A673 (cell line): ENCODE measurements around the gene JMJD8. TPM values are rescaled to one million over a fixed set of nuclear protein-coding genes. Genes with fewer than 3 reads are reported as not detected.

Experiments used
- BruUV-seq: library from RNA; stranded (reverse); fragments of 400-500 nt; replicated peaks from 2 replicates; lab custom pipeline; 2021; lab: Mats Ljungman, UMichigan
- CTCF ChIA-PET: fragments of 300-600 bp; sonication (Branson Sonifier 250); formaldehyde crosslinking; loops from one replicate; lab custom pipeline; 2022; ENCODE audit warnings: antibody characterized with exemption; lab: Charles Lee
- POLR2A ChIA-PET: fragments of 300-600 bp; sonication (Branson Sonifier 250); formaldehyde crosslinking; loops from one replicate; lab custom pipeline; 2022; ENCODE audit warnings: antibody characterized with exemption; ENCODE audit not compliant: low non-redundant PET; lab: Charles Lee
- DNase-seq: peaks from one replicate; pipeline ENCODE4 v3.0.0-alpha.2; 2015; ENCODE audit warnings: low spot score
- H3K27ac ChIP-seq: fragments of 200-600 bp; sonication (generic); 2 replicates; pipeline ENCODE4 v1.5.1; 2016; ENCODE audit warnings: mixed run types, low read depth, mild to moderate bottlenecking, mixed read lengths, antibody characterized with exemption, low read length; ENCODE audit not compliant: poor library complexity, severe bottlenecking
- H3K27me3 ChIP-seq: fragments of 200-600 bp; sonication (generic); replicated peaks from 2 replicates; pipeline ENCODE4 v1.6.1; 2017; ENCODE audit warnings: mixed run types, low read depth, mild to moderate bottlenecking, mixed read lengths, antibody characterized with exemption, low read length; ENCODE audit not compliant: insufficient read depth, poor library complexity
- H3K36me3 ChIP-seq: fragments of 200-600 bp; sonication (generic); 2 replicates; pipeline ENCODE4 v1.6.1; 2016; ENCODE audit warnings: mixed run types, mild to moderate bottlenecking, mixed read lengths, antibody characterized with exemption, low read length; ENCODE audit not compliant: insufficient read depth, poor library complexity, severe bottlenecking
- H3K4me1 ChIP-seq: fragments of 200-600 bp; sonication (generic); 2 replicates; pipeline ENCODE4 v1.6.1; 2017; ENCODE audit warnings: mixed run types, mild to moderate bottlenecking, mixed read lengths, antibody characterized with exemption, low read length; ENCODE audit not compliant: insufficient read depth, poor library complexity, severe bottlenecking
- H3K4me3 ChIP-seq: fragments of 200-600 bp; sonication (generic); 2 replicates; pipeline ENCODE4 v1.5.1; 2016; ENCODE audit warnings: low read depth, mixed run types, mild to moderate bottlenecking, mixed read lengths, low read length; ENCODE audit not compliant: poor library complexity, severe bottlenecking
- H3K9me3 ChIP-seq: fragments of 200-600 bp; sonication (generic); 2 replicates; pipeline ENCODE4 v1.6.1; 2016; ENCODE audit warnings: mixed run types, low read depth, mild to moderate bottlenecking, mixed read lengths, antibody characterized with exemption, low read length; ENCODE audit not compliant: poor library complexity, severe bottlenecking
- EZH2 ChIP-seq: fragments of 200-600 bp; sonication (generic); IDR thresholded peaks from 2 replicates; pipeline ENCODE4 v1.6.1; 2017; ENCODE audit warnings: borderline replicate concordance, low read depth, mild to moderate bottlenecking, mixed read lengths, antibody characterized with exemption, low read length; ENCODE audit not compliant: poor library complexity, severe bottlenecking
- intact Hi-C: fragments of 100-400 bp; cut with micrococcal nuclease; formaldehyde crosslinking; loops from one replicate; pipeline ENCODE4 v1.10.0; 2022; ENCODE audit not compliant: unreplicated experiment
- total RNA-seq: library from RNA; stranded (reverse); gene quantifications from 2 replicates; pipeline ENCODE4 v1.2.3, GENCODE V29; 2021
- TF ChIP-seq, protein P1 (sequence below): fragments of 300-800, 200-600 bp; sonication (generic); conservative IDR thresholded peaks from 2 replicates; pipeline ENCODE4 v1.5.1; 2017; ENCODE audit warnings: low read depth, mild to moderate bottlenecking, antibody characterized with exemption, low read length, moderate library complexity, mixed read lengths

The JMJD8 gene
- total RNA-seq, 1 experiment from 2014 or later, result 87.1 TPM

DNA sequence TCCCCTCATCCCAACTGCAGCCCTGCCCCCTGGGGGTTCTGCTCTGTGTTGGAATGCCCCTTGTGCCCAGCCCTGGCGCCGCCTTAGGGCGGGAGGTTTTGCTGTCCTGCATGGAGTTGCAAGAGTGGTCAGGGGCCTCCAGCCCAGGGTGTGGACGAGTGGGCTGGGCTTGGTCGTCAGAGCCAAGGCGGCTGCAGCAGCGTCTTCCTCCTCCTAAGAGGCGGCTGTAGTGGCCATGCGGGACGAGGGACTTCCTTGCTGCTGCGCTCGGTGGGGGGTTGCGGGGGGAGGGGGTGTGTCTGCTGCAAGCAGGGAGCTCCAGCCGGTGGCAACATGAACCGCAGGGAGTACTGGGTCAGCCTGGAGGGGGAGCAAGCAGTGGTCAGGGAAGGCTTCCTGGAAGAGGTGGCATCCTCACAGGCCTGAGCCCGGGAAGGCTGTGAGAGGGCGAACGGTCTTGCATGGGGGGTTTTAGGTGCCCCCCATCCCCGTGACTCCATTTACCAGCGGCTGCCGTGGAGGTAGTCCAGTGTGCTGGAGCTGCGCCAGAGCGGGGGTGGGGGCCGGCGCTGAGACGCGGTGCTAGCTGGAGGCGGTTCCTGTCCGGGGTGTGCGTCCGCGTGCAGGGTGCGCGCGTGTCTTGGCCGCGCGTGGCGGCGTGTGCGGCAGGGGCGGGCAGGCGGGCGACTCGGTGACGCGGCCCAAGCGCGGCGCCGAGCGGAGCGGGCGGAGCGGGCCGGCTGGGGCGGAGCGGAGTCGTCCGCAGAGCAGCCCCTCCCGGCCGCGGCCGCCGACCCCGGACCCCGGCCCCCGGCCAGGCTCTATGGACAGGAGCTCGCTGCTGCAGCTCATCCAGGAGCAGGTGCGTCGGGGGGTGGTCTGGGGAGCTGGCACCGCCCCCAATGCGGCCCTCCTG, 8.9 kb downstream of the JMJD8 start, which contains the start of gene RHBDL1:
TSS of gene RHBDL1 (plus strand) at position 704 of the 916 bp plus-strand sequence. CDS start at position 824, 120 bp downstream.
- TF ChIP-seq, protein P1, sequence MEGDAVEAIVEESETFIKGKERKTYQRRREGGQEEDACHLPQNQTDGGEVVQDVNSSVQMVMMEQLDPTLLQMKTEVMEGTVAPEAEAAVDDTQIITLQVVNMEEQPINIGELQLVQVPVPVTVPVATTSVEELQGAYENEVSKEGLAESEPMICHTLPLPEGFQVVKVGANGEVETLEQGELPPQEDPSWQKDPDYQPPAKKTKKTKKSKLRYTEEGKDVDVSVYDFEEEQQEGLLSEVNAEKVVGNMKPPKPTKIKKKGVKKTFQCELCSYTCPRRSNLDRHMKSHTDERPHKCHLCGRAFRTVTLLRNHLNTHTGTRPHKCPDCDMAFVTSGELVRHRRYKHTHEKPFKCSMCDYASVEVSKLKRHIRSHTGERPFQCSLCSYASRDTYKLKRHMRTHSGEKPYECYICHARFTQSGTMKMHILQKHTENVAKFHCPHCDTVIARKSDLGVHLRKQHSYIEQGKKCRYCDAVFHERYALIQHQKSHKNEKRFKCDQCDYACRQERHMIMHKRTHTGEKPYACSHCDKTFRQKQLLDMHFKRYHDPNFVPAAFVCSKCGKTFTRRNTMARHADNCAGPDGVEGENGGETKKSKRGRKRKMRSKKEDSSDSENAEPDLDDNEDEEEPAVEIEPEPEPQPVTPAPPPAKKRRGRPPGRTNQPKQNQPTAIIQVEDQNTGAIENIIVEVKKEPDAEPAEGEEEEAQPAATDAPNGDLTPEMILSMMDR, result no peak
- TF ChIP-seq EZH2, result no peak
- peaks cover 16% of the 10 kb centered on the region for H3K4me1 ChIP-seq
- no TSS peak for BruUV-seq
- intact Hi-C loops, result no loop called here
- H3K9me3 ChIP-seq, result no peaks in the 10 kb centered on the region
- ChIA-PET POLR2A (no interaction called here), CTCF (interaction anchor here (0.6 kb wide), 1 partner anchor 174 kb away, joined by 9 read pairs; no protein-coding TSS in a partner anchor)
- no peak within 1 kb of the TSS for H3K27ac ChIP-seq
- H3K27me3 ChIP-seq, result no peaks in the 10 kb centered on the region
- H3K36me3 ChIP-seq, result peaks cover 34% of the 10 kb centered on the region
- peak; percentile 69 for DNase-seq
- H3K4me3 ChIP-seq, result peak within 1 kb of the TSS; percentile 43

DNA sequence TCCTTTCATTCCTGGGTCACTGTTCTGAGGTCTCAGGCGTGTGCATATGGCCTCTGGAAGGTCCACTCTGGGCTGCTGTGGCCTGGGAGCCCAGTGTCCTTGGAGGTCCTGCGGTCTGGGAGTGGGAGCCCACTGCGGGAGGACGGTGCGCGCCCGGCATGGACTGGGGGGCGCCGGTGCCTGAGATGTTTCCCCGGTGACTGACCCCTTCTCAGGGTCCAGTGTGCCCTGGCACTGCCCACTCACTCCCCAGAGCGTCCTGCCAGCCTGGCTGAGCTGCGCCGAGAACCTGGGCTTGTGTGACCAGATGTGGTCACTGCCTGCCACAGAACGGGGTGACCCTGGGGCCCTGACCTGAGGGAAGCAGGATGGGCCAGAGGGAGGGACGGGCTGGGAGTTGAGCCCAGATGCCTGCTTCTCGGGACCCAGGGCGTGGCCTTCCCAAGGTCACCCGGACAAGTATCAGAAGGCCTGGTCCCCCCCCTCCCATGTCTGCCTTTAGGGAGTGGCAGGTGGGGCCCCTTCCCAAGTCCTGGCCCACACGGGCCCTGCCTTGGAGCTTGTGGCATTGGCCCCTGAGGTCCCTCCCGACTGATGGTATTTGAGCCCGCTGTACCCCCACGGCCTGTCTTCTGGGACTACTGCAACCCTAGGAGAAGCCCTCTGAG, 9.8 kb downstream of the JMJD8 start:
- no peak for DNase-seq
- H3K9me3 ChIP-seq, result no peaks in the 10 kb centered on the region
- ChIA-PET POLR2A (no interaction called here), CTCF (no interaction called here)
- H3K4me3 ChIP-seq, result no peak overlapping the region
- intact Hi-C loops, result no loop called here
- peaks cover 13% of the 10 kb centered on the region for H3K4me1 ChIP-seq
- BruUV-seq, result no TSS peak
- H3K36me3 ChIP-seq, result peaks cover 43% of the 10 kb centered on the region
- H3K27ac ChIP-seq, result no peak overlapping the region
- H3K27me3 ChIP-seq, result no peaks in the 10 kb centered on the region
- no peak for TF ChIP-seq EZH2
- TF ChIP-seq, protein P1, result no peak

DNA sequence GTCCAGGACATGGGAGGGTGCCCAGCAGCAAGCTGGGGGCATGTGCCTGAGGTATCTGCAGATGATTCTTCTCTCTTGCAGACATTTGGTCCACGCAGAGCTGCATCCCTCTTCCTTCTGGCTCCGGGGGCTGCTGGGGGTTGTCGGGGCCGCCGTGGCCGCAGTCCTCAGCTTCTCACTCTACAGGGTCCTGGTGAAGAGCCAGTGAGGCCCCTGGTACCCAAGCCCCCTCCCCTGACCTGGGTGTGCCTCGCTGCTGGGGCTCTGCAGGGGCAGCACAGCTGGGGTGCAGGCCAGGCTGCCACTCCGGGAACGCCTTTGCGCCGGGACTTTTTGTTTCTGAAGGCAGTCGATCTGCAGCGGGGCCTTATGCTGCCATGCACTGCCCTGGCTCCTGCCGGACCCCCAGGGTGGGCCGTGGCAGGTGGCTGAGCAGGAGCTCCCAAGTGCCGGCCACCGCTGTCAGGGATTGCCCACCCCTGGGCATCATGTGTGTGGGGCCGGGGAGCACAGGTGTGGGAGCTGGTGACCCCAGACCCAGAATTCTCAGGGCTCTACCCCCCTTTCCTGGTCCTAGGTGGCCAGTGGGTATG, 10.6 kb downstream of the JMJD8 start:
- POLR2A ChIA-PET, result no interaction called here
- Histone ChIP-seq H3K36me3 (peaks cover 46% of the 10 kb centered on the region), H3K27me3 (no peaks in the 10 kb centered on the region)

More for the DNA sequence above, 10.6 kb downstream of the JMJD8 start:
- CTCF ChIA-PET, result no interaction called here
- DNase-seq, result no peak
- H3K4me1 ChIP-seq, result peaks cover 8% of the 10 kb centered on the region
- H3K4me3 ChIP-seq, result no peak overlapping the region
- TF ChIP-seq, protein P1, result no peak
- TF ChIP-seq EZH2, result no peak
- BruUV-seq, result TSS peak; percentile 36
- H3K27ac ChIP-seq, result no peak overlapping the region
- H3K9me3 ChIP-seq, result no peaks in the 10 kb centered on the region
- intact Hi-C loops, result no loop called here
